GM19240 (cell line): ENCODE data around the gene NCAPH2.
"Not testable (repeated sequence)": the region's sequence is repeated elsewhere in the genome, so short reads cannot be mapped to it uniquely, and the experiment has no call there.

Source experiments
- DNase-seq: peaks from one replicate; pipeline ENCODE4 v3.0.0; 2011; ENCODE audit warnings: low spot score; ENCODE audit not compliant: insufficient read length

The NCAPH2 gene

GRCh38 chr22:50517495-50518260 is 9.7 kb downstream of the NCAPH2 start:
- no peak for DNase-seq

GRCh38 chr22:50518606-50519005 is 10.6 kb downstream of the NCAPH2 start:
- DNase-seq, result no peak

GRCh38 chr22:50519151-50519550 is 11.1 kb downstream of the NCAPH2 start:
- no peak for DNase-seq

GRCh38 chr22:50520184-50520583 is 12.2 kb downstream of the NCAPH2 start:
- DNase-seq, result not testable (repeated sequence)

GRCh38 chr22:50520826-50521453 is 12.9 kb downstream of the NCAPH2 start:
- DNase-seq, result no peak

GRCh38 chr22:50521710-50522109 is 13.7 kb downstream of the NCAPH2 start:
- no peak for DNase-seq

GRCh38 chr22:50522208-50522805 is 14.3 kb downstream of the NCAPH2 start:
- no peak for DNase-seq

- no peak for DNase-seq
Observed at GRCh38 chr22:50522806-50523438, 14.9 kb downstream of the NCAPH2 start.

- DNase-seq, result no peak
Observed at GRCh38 chr22:50523458-50523805, 15.4 kb downstream of the NCAPH2 start.

- DNase-seq, result no peak
Observed at GRCh38 chr22:50523806-50524675, 16.0 kb downstream of the NCAPH2 start.

GRCh38 chr22:50524676-50525103 is 16.7 kb downstream of the NCAPH2 start:
- DNase-seq, result no peak

- DNase-seq, result peak; percentile 93
Observed at GRCh38 chr22:50525104-50525857, 17.3 kb downstream of the NCAPH2 start, which contains the start of gene SCO2. TSS of gene SCO2 (minus strand) at chr22:50525598. CDS start at chr22:50524411, 1,187 bp downstream.

- no peak for DNase-seq
Observed at GRCh38 chr22:50525858-50526107, 17.8 kb downstream of the NCAPH2 start.

- no peak for DNase-seq
Observed at GRCh38 chr22:50526108-50526833, 18.2 kb downstream of the NCAPH2 start.

GRCh38 chr22:50526834-50527801 is 19.1 kb downstream of the NCAPH2 start:
- no peak for DNase-seq

- no peak for DNase-seq
Observed at GRCh38 chr22:50527921-50528681, 20.1 kb downstream of the NCAPH2 start.

GRCh38 chr22:50528682-50529415 is 20.8 kb downstream of the NCAPH2 start:
- DNase-seq, result no peak
